Stimulated activated CD8-positive, alpha-beta memory T cell treated with anti-CD3 and anti-CD28 coated beads, Interleukin-15, amount 100 ng/mL, for 24 hours (primary cell): Measurements from ENCODE around the gene NINJ1.
"Not testable (repeated sequence)": the region's sequence is repeated elsewhere in the genome, so short reads cannot be mapped to it uniquely, and the experiment has no call there.

Experiments used
- DNase-seq: peaks from one replicate; pipeline ENCODE4 v3.0.0-alpha.2; 2020; ENCODE audit warnings: low read depth

Gene NINJ1

DNA sequence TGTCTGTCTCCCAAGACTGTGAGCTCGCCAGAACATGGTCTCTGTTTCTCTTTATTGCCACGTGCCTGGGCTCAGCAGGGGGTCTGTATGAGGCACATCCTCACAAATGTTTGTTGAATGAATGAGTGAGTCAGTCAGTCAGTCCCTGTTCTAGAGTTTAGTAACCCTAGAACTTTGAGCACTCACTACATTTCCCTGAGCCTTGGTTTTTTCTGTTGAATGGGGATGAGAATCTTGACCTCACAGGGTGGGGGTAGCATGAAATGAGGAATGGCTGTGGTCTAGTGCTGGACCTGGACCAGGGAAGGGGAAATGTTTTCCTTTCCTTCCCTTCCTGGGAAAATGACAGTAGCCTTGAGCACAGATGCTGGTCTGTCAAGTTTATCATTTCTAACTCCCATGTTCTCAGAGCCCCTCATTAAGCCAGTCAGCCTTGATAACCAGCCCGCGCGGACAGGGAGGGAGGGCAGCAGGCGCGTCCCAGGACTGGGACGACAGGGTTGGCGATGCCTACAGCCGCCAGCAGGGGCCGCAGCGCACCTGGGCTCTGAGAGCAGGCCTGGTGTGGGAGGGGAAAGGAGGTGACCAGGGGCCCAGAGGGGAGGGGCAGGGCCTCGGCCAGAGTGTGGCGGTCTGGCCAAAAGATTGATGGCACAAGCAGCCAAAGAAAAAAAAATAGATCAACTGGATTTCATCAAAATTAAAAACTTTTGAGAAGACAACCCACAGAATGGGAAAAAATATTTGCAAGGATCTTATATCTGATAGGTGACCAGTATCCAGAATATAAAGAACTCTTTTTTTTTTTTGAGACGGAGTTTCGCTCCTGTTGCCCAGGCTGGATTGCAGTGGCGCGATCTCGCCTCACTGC lies 25.8 kb upstream of the NINJ1 start:
- DNase-seq = peak; percentile 51

DNA sequence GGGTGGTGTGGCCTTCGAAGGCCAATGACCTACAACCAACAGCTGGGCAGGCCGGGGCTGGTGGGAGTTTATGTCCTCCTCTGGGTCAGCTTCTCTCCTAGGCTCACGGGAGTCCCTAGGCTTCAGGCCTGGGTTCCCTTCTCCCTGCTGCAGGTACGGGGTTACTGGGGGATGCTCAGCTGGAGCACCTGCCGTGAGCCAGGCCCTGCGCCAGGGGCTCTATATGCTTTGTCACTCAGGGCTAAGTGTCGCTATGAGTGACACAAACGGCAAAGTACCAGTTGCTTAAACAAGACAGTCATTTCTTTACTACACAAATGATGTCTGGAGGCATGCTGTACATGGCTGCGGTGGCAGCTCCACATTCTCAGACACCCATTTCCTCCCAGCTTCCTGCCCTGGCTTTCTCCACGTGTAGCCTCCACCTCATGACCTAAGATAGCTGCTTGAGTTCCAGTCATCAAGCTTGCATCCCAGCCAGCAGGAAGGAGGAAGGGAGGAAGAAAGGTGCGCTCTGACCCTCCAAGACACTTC lies 22.5 kb upstream of the NINJ1 start:
- no peak for DNase-seq

DNA sequence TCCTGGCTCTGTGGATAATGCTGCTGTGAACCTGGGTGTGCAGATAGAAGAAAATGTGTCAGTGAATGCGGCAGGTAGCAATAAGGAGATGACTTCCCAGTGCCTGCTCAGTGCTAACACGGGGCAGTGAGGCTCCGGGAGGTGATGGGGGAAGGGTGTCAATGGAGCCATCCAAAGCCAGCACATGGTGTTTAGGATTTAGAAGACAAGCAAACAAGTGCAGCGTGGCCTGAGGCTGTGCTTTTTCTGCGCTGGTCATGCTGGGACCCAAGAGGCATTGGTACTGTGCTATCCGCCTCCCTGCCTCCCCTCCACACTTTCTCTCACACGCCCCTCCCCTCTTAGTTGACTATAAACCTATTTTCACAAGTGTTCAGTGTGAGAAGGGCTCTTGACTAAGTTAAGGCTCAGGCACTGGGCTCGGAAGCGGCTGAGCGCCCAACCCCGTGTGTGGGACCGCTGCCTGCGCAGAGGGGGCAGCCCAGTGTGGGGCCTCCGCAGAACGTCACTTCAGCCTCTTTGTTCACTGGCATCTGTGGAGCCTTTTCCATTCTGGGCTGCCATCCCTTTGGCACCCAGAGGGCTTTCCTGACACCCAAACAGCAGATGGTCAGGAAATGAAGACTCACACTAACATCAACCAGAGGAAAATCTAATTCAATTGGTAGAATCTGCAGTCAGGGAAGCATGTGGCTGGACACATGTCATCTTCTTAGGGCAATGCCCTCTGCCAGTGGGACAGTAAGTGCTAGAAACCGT lies 21.8 kb upstream of the NINJ1 start:
- DNase-seq = no peak

DNA sequence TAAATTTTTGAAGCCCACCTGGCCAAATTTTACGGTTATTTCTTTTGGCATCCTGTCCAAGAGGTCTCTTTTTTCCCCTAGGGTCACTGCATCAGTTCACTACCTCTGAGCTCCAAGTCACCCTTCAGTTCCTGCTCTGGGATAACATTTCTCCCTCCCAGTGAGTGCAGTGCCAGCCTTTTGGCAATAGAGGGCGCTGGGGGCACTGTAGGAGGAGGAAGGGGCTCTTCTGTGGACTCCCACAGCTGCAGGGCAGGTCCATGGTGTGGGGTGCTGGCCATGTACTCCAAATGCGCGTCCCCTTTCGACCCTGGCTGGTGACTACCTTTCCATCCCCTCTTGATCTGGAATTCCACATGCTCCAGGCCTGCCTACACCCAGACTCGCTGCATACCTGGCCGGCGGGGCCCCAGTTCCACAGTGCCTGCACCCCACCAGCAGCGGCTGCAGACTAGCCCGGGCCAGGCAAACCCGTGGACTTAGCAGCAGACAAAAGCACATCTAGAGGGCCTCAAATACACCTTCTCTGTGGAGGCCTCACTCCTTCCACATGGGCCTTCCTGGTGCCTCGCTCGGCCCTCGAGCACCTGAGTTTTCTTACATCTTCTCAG lies 20.3 kb upstream of the NINJ1 start:
- no peak for DNase-seq

DNA sequence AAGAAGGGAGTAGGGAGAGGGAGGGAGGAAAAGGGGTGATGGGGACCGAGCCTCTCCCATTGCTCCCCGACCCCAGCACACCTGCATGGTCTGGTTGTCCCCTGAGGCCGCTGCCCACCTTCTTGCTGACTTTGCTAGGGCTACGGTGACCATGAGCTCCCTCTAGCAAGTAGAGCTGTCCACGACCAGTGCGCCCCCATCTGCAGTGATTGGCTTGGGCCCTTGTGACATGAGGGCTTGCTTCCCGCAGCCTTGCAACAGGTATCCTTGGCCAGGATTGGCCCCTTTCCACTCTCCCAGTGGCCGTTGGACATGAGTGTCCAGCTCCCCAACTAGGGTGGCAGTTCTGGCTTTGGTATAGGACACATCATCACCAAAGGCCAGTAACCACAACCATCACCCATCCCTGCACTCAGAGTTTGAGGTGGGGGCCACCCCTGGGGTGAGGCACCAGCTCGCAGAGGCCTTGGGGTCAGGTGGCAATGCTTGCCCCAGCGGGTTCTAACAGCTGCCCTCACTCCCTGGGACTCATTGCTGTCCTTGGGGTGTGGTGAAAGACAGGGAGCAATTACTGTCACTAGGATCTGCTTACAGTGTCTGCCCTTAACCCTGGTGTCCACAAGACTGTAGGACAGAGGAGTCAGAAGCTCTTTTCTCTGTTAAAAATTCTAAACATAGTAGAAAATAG lies 17.2 kb upstream of the NINJ1 start:
- no peak for DNase-seq

DNA sequence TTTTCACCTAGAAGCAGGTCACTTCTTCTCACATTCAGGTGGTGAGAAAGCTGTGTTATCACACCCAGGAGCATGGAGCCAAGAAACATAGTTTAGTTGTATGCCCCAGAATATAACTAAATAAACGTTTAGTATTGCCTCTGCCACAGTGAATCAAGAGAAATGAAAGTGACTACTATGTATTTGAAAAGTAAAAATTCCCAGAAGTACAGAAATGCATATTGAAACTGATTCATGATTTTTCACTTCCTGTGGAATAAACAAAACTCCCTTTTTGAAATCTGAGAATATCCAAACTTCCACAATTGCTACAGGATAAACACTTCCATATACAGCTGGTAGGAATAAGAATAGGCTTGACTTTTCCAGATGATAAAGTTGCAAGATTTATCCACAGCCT lies 15.3 kb upstream of the NINJ1 start:
- no peak for DNase-seq

DNA sequence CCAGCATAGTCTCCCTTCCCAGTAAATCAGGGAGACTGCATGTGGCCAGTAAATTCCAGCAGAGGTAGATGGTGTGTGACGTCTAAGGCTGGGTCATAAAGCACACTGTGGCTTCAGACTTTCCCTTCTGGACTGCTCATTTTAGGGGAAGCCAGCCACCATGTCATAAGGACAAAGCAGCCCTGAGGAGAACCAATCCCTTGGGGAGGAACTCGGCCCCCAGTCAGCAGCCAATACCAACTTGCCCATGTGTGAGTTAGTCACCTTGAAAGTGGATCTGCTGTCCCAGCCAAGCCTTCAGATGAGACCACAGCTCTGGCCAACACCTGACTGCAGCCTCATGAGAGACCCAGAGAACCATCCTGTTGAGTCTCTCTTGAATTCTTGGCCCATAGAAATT lies 14.7 kb upstream of the NINJ1 start:
- no peak for DNase-seq

DNA sequence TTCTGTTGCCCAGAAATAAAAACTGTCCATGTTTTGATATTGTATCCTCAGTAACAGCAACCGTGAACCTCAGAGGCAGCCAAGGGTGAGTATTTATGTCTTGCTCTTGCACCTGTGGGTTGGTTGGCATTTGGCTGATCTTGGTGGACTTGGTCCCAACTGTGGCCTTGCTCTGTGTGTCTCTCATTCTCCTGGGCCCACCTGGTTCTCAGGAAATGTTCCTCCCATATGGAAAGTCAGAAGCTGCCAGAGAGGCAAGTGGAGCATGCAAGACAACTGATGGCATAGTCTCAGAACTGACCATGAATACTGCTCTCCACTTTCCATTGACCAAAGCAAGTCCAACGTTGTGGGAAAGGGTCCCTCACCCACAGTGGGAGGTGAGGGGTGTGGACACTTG lies 13.6 kb upstream of the NINJ1 start:
- DNase-seq = no peak

DNA sequence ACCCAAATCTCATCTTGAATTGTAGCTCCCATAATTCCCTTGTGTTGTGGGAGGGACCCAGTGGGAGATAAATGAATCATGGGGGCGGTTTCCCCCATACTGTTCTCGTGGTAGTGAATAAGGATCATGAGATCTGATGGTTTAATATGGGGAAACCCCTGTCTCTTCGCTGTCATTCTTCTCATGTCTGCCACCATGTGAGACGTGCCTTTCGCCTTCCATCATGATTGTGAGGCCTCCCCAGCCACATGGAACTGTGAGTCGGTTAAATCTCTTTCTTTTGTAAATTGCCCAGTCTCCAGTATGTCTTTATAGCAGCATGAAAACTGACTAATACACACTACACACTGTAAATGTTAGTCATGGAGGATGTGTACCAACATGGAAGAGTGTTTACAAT lies 12.6 kb upstream of the NINJ1 start:
- DNase-seq = not testable (repeated sequence)

DNA sequence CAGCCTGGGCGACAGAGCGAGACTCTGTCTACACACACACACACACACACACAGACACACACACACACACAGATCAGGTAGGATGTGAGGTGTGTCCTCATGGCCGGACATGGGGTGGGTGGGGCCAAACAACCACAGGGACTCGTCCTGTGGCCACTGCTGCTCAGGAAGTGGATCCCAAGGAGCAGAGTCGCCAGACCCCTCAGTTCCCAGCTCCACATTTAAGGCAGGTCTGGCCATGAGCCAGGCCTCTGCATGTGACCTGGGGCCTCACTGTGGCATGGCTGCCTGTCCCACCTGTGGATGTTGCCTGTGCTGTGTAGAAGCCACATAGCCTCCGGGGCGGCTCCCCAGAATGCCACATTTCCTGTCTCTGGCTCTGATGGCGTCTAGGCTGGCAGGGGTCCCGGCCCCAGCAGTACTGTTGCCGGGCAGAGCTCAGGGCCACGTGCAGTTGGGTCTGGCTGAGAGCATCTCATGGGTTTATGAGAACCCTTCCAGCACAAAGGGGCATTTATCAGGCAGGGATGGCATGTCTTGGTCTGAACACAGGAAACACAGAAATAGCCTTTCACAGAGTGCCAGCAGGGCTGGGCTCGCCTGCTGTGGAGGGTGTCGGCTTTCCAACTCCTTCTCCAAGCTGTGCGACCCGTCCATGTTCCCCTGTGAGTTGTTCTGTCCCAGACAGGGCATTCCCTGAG lies 9.9 kb upstream of the NINJ1 start:
- DNase-seq = no peak

DNA sequence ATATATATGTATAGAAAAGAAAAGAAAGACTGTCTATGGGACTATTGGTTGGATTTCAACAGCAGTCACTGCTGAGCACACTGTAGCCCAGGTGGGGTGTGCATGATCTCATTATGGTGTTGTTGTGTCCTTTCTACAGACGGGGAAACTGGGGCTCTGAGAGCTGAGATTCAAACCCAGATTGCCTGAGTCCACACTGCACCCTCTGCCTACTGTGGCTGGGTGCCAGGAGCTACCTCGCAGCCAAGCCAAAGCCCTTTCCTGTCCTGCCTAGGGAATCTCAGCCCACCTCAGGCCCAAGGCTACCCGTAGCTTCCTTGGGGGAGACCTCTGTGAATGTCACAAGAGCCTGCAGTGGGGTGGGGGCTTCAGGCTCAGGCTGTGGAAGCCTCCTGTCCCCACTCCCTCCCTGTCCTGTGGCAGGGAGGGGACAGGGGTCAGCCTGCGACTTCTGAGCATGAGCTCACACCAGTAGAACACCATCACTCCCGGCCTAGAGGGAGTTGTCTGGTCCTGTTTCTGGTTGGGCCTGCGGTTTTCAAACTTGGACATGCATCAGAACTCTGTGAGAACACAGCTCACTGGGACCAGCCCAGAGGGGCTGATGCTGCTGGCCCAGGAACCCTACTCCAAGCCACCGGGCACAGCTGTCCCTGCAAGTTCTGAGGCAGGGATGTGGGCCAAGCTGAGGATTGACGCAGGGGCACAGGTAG lies 7.9 kb upstream of the NINJ1 start:
- DNase-seq = no peak

DNA sequence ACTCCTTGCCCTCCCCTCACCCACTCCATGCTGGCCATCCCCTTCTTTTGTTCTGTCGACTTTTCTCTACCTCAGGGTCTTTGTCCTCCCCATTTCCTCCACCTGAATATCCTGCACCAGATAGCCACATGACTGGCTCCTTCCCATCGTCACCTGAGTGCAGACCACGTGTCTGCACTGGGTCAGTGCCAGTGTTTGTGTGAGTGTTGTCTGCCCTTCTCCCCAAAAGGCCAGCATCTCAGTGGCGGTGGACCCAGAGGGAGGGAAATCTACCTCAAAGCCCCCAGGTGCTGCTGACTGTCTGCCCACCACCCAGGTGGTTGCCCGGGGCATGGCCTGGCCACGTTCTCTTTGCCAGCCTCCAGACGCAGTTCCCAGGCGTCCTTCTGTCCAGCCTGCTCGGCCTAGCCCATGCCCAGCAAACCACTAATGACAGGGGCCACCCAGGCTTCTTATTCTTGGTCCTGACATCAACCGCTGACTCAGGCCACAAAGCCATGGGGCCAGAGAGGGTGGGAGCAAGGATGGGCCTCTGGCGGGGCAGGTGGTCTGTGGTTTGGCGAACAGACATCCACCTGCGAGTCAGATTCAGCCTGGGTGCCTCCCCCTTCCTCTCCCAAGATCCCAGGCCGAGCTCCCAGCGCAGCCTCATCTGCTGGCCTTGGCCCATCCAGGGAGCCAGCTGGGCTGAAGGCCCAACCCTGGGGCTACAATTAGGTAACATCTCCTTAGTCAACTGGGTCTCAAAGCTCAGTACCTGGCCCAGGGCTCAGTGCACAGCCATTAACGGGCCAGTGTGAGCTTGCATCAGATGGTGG lies 5.5 kb upstream of the NINJ1 start:
- DNase-seq = no peak

DNA sequence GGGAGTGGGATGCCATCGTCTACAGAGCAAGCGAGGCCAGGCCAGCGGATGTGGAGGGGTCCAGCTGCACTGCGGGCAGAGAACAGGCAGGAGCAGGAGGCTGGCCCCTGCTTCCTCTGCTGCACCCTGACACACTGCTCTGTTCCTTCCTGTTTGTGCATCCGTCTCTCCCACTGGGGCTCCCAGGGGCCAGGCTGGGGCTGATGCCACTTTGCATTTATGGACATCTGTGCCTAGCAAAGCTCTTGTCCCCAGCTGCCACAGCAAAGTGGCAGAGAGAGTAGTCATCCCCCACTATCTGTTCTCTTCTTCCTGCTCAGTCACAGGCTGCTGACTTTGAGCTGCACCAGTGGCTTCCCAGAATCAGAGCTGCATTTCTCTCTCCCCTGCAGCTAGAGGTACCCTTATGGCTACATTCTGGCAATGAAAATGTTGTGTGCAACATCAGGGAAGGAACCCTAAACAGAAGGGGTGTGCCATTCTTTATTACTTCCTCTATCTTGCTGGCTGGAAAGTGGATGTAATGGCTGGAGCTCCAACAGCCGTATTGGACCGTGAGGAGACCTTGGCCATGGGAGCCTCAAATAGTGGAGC lies 4.2 kb upstream of the NINJ1 start:
- no peak for DNase-seq

DNA sequence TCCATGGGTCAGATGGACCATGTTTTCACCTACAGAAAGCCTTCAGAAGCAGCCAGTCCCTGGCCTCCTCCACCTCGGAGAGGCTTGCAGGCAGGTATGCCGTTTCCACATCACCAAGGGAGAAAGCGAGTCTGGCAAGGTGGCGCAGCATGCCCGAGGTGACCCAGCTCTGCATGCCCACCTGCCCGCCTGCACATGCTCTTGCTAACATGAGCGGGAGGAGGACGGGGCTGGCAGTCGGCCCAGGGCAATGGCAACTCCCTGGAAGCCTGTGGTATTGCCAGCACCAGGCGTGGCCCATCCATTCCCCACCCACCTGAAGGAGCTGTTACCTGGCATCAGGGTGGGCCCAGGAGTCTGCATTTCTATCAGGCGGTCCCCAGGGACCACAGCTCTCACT lies 3.3 kb upstream of the NINJ1 start:
- DNase-seq = no peak

DNA sequence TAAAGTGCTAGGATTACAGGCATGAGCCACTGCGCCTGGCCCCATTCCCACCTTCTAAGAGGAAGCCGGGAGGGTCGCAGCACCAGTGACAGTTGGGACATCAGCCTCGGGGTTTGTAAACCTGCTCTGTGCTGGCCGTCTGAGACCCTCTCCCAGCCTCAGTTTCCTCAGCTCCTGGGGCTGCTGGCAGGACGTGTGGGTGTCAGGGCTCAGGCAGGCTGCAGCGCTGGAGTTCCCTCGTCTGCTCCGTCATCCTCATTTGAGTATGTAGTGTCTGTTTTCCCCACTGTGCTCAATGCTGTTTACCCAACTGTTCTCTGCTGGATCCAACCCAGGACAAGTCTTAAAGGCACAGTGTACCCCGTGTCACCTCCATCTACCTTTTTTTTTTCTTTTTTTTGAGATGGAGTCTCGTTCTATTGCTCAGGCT lies 2.0 kb upstream of the NINJ1 start:
- no peak for DNase-seq

DNA sequence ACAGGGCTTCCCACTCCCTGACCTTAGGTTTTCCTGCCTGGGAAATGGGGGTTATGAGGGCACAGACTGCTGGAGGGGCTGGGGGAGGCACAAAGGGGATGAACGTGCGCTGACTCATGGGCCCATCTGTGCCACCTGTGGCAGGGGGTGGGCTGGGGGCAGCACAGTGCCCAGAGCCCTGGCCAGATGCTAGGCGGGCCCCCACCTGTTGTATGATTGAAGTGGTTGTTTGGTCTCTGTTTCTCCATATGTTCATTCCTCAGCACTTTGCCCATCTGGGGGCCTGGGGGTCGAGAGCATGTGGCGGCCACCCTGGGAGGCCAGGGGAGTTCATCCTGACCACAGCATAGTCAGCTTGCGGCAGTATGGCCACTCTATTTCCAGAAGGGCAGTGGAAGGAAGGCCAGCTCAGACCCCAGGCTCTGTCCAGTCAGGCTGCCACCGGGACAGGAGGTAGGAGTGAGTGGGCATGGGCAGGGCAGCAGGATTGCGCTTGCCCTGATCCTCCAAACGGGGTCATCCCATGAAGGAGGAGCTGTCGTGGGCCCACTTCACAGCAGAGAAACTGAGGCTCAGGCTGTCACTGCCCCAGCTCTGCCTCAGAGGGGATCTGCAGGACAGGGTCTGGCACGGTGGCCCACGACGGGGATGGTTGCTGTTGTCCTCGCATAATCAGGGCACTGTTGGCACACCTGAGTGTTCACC lies 841 bp upstream of the NINJ1 start:
- DNase-seq = no peak

DNA sequence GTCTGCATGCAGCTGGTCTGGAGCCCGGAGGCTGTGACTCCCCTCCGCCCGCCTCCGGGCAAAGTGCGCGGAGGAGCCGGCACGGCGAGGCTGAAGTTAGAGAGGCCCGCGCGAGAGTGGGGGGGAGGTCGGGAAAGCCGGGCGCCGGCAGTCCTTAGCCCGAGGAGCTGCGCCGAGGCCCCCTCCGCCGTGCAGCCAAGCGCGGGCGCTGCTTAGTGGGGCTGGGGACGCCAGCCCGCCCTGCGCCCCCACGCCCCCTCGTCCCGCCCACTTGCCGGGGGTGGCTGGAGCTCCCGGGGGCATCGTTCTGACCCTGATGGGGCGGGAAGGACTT lies 403 bp downstream of the NINJ1 start:
- DNase-seq = no peak

DNA sequence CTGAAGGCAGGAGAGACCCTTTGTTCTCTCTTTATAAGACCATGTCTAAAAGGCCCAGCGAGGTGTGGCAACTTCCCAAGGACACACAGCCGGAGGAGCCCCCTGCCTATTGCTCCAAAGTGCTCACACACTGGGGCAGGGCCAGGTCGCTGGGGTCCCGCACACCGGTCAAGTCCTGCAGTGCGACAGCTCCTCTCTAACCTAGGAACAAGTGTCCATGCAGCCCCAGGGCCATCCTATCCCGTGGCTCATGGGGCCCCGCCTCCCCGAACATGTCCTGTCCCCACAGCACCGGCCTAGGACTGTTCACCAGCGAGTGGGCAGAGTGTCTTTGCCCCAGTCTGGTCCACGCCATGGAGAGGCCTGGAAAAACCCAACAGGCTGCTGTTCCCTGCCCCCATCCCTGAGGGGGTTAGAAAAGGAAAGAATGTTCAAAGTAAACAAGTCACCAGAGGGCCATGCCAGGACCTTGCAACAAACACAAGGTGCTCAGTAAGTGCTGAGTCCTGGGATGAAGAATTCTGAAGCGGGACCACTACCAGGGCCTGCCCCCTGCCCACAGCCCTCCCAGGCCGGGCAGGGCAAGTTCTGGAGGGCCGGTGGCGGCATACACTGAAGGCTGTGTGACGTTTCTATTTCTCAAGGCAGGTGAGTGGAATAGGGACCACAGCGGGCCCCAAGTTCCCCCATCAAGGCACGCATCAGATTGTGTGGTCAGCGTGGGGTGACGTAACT lies 938 bp downstream of the NINJ1 start:
- no peak for DNase-seq
